CD4-positive, alpha-beta T cell treated with Interleukin-15 for 1 hour (primary cell): Measurements from ENCODE around the gene CDKL4.
"Not testable (repeated sequence)": the region's sequence is repeated elsewhere in the genome, so short reads cannot be mapped to it uniquely, and the experiment has no call there.

Experiments
- DNase-seq: peaks from one replicate; pipeline ENCODE4 v3.0.0-alpha.2; 2020

The CDKL4 gene

GRCh38 chr2:39228413-39229209 is 15.2 kb downstream of the CDKL4 start:
- peak; percentile 20 for DNase-seq

- peak; percentile 81 for DNase-seq
Observed at GRCh38 chr2:39227628-39228412, 15.9 kb downstream of the CDKL4 start.

GRCh38 chr2:39225567-39225966 is 18.2 kb downstream of the CDKL4 start:
- no peak for DNase-seq

- no peak for DNase-seq
Observed at GRCh38 chr2:39223909-39224308, 19.9 kb downstream of the CDKL4 start.

- no peak for DNase-seq
Observed at GRCh38 chr2:39221459-39221858, 22.3 kb downstream of the CDKL4 start.

GRCh38 chr2:39220136-39220535 is 23.6 kb downstream of the CDKL4 start:
- DNase-seq = no peak

GRCh38 chr2:39218391-39218790 is 25.4 kb downstream of the CDKL4 start:
- no peak for DNase-seq

- no peak for DNase-seq
Observed at GRCh38 chr2:39217192-39217550, 26.6 kb downstream of the CDKL4 start.

- DNase-seq = peak; percentile 76
Observed at GRCh38 chr2:39216346-39217191, 27.2 kb downstream of the CDKL4 start.

GRCh38 chr2:39215545-39215944 is 28.2 kb downstream of the CDKL4 start:
- no peak for DNase-seq

- DNase-seq = no peak
Observed at GRCh38 chr2:39213015-39213414, 30.8 kb downstream of the CDKL4 start.

- DNase-seq = no peak
Observed at GRCh38 chr2:39210846-39211245, 32.9 kb downstream of the CDKL4 start.

- DNase-seq = no peak
Observed at GRCh38 chr2:39203382-39203781, 40.4 kb downstream of the CDKL4 start.

- DNase-seq = no peak
Observed at GRCh38 chr2:39202639-39203369, 41.0 kb downstream of the CDKL4 start.

GRCh38 chr2:39197003-39197402 is 46.8 kb downstream of the CDKL4 start:
- not testable (repeated sequence) for DNase-seq

- DNase-seq = no peak
Observed at GRCh38 chr2:39194686-39195085, 49.1 kb downstream of the CDKL4 start.

- DNase-seq = no peak
Observed at GRCh38 chr2:39188960-39189494, 54.7 kb downstream of the CDKL4 start.

GRCh38 chr2:39183673-39184072 is 60.1 kb downstream of the CDKL4 start:
- no peak for DNase-seq

- DNase-seq = no peak
Observed at GRCh38 chr2:39181297-39181696, 62.5 kb downstream of the CDKL4 start.

GRCh38 chr2:39179974-39180960 is 63.5 kb downstream of the CDKL4 start:
- DNase-seq = no peak

GRCh38 chr2:39178756-39179155 is 65.0 kb downstream of the CDKL4 start:
- no peak for DNase-seq
